AG04449 (cell line): ENCODE results near the gene GRWD1.

ENCODE experiments used
- CTCF ChIA-PET: fragments of 350-600 bp; formaldehyde crosslinking; extraction: SDS; loops from one replicate; lab custom pipeline; 2021; ENCODE audit warnings: antibody characterized with exemption; lab: Yijun Ruan, JAX
- POLR2A ChIA-PET: fragments of 400-600, 350-600 bp; formaldehyde crosslinking; extraction: SDS; loops from one replicate; lab custom pipeline; 2020; ENCODE audit warnings: antibody characterized with exemption, inconsistent platforms; lab: Yijun Ruan, JAX
- DNase-seq: peaks from one replicate; pipeline ENCODE4 v3.0.0-alpha.2; 2010; ENCODE audit warnings: low read depth, low spot score
- H3K4me3 ChIP-seq: 2 replicates; pipeline ENCODE4 v1.5.1; 2011; ENCODE audit warnings: low read depth, mild to moderate bottlenecking, control low read depth, low read length
- CTCF ChIP-seq: IDR thresholded peaks from one replicate; pipeline ENCODE4 v1.5.1; 2011; ENCODE audit warnings: mild to moderate bottlenecking, moderate library complexity, low read length, control low read depth, inconsistent platforms; ENCODE audit not compliant: insufficient read depth; ENCODE audit errors: missing control alignments

The GRWD1 gene

GRCh38 chr19:48473161-48473966 lies 27.6 kb downstream of the GRWD1 start:
- no peak for DNase-seq
- CTCF ChIA-PET, result interaction anchor here (1.3 to 1.7 kb wide), 2 partner anchors 16 to 17 kb away, joined by 3 to 9 read pairs; no protein-coding TSS in a partner anchor
- POLR2A ChIA-PET, result interaction anchor here (0.5 to 0.8 kb wide), 2 partner anchors 8 to 14 kb away, joined by 3 read pairs; no protein-coding TSS in a partner anchor
- H3K4me3 ChIP-seq, result no peak overlapping the region
- no peak for TF ChIP-seq CTCF

- H3K4me3 ChIP-seq, result no peak overlapping the region
- no peak for DNase-seq
- CTCF ChIA-PET, result interaction anchor here (3.5 kb wide), 1 partner anchor 14 kb away, joined by 29 read pairs; no protein-coding TSS in a partner anchor
- no peak for TF ChIP-seq CTCF
- POLR2A ChIA-PET, result interaction anchor here (0.8 kb wide), 1 partner anchor 14 kb away, joined by 3 read pairs; no protein-coding TSS in a partner anchor
These were observed 28.4 kb downstream of the GRWD1 start for GRCh38 chr19:48474084-48474592.

- DNase-seq, result no peak
- CTCF ChIA-PET, result interaction anchor here (0.7 to 3.5 kb wide), 5 partner anchors 13 to 154 kb away, joined by 3 to 29 read pairs (median 3); partner anchors contain the start of gene GRWD1
- POLR2A ChIA-PET, result no interaction called here
These were observed 29.7 kb downstream of the GRWD1 start for GRCh38 chr19:48475369-48476068.

GRCh38 chr19:48476176-48476575 lies 30.4 kb downstream of the GRWD1 start:
- ChIA-PET POLR2A (interaction anchor here (1.1 kb wide), 1 partner anchor 11 kb away, joined by 3 read pairs; no protein-coding TSS in a partner anchor), CTCF (interaction anchor here (0.7 to 3.5 kb wide), 5 partner anchors 12 to 155 kb away, joined by 3 to 29 read pairs (median 3); partner anchors contain the start of gene GRWD1)
- TF ChIP-seq CTCF, result no peak
- no peak overlapping the region for H3K4me3 ChIP-seq
- no peak for DNase-seq

More at GRCh38 chr19:48475369-48476068, 29.7 kb downstream of the GRWD1 start:
- no peak overlapping the region for H3K4me3 ChIP-seq
- no peak for TF ChIP-seq CTCF

GRCh38 chr19:48477067-48477685 lies 31.4 kb downstream of the GRWD1 start:
- POLR2A ChIA-PET, result interaction anchor here (1.1 kb wide), 1 partner anchor 10 kb away, joined by 3 read pairs; no protein-coding TSS in a partner anchor
- no peak overlapping the region for H3K4me3 ChIP-seq
- no peak for TF ChIP-seq CTCF
- DNase-seq, result no peak
- CTCF ChIA-PET, result interaction anchor here (3.5 kb wide), 1 partner anchor 11 kb away, joined by 29 read pairs; no protein-coding TSS in a partner anchor
